RCC 7860 (cell line): Measurements from ENCODE around the gene PPM1H.

Source experiments
- DNase-seq: peaks from one replicate; pipeline ENCODE4 v3.0.0-alpha.2; 2015; ENCODE audit warnings: low spot score
- FAIRE-seq: peaks from 2 replicates; lab custom pipeline; 2012; peaks lifted over from hg19 to GRCh38; lab: Jason Lieb, UNC

PPM1H gene

GRCh38 chr12:62659453-62660295 is 275.3 kb downstream of the PPM1H start:
- DNase-seq (no peak), FAIRE-seq (no peak)

DNA sequence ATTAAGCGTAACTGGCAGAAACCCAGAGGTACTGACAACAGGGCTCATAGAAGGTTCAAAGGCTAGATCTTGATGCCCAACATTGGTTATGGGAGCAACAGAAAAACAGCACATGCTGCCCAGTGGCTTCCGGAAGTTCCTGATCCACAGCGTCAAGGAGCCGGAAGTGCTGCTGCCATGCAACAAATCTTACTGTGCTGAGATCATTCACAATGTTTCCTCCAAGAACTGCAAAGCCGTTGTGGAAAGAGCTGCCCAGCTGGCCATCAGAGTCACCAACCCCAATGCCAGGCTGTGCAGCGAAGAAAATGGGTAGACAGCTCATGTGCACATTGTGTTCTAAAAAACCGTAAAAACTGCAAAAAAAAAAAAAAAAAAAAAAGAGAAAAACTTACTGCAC is 276.0 kb downstream of the PPM1H start:
- DNase-seq (no peak), FAIRE-seq (no peak)

DNA sequence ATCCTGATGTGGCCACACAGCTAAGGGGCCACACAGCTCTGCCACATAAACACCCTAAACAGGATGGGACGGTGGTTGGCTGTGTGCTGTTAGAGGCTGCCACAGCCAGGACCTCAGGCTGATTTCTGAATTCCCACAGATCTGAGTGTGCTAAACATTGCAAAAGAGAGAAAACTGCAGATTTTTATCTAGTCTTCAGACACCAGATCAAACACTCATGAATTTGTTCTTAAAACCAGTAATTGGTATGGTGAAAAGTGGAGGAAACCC is 277.7 kb downstream of the PPM1H start:
- no peak for DNase-seq
- FAIRE-seq, result no peak

DNA sequence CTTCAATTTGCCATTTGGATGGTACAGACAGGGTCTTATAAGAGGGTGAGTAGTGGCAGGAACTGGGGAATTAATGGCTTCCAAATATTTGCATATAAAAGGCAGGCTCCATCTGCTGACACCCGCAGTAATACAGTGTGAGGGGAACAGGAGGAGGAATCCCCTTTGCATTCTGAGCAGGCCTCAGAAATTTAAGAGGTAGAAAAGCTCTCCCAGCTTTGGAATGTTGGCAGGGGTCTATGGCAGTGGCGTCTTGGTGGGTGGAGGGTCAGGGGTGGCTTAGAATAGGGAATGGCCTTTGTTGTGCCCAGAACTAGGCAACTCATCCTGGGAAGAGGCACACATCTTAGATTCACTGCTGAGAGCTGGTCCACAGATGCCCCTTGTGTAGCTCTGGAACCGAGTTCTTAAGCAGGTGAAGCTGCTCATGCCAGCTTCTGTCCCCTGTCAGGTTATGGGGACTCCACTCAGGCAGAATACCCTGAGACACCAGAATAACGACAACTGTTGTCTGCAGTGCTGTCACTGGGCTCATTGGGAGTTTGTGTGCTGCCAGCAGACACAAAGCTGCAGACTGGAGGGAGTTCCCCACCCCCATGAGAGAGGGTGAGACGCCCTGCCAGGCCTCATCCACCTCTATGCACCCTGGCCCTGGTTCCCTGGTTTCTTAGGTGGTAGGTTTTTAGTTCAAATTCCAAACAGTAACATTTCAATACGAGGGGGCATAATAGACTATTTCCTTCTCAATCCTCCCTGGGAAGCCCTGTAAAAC is 278.2 kb downstream of the PPM1H start:
- FAIRE-seq (no peak), DNase-seq (no peak)

DNA sequence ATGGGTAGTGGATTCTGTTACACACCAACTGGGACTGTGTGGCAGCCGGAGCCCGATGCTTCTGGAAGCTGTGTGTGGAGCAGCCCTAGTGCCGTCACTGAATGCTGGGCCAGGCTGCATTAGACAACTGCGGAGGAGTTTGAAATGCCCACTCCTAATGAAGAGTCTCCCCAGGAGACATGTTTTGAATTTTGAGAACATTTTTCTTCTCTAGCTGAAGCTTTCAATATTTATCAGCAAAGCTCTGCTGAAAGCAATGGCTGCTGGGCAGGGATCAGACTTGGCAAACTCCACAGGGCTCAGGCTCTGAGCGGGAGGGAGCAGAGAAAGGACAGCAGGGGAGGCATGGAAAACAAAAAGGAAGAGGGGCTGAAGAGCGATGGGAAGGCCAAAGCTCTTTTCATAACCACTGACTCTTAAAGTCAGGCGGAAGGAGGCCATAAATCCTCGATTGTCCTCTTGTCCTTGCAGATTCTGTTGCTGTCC is 279.2 kb downstream of the PPM1H start:
- DNase-seq (no peak), FAIRE-seq (no peak)

DNA sequence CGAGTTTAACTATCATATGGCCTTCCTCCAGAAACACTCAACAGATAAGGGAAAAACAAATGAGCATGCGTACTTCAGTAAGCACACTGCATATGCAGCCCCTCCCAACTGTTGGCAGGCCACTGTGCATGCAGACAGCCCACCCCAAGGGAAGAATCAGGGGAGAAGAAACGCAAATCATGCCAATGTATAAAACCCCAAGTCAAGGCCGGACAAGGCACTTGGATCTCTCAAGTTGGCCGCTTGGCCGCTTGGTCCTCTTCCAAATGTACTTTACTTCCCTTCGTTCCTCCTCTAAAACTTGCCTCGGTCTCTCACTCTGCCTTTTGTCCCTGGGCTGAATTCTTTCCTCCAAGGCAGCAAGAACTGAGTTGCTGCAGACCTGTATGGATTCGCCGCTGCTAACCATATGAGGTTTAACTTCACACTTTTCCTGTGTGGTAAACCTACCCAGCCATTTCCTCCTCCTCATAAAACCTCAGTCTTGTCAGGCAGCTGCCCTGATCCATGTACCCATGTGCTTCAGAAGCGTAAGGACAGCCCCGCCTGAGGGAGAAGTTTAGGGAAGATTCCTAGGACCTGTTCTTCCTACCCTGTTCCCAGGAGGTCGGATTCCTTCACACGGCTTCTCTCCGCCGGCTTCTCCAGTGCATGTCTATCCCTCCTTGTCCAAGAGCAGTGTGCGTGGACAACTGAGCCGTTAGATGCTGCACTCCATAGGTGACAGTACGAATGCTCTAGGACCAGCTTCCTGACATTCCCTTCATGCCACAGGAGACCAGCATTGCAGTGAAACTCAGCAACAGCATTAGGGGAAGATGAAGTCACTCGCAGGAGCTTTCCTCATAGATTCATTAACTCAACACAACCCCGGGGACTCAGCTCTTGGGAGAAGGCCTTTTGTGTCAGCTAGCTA is 280.4 kb downstream of the PPM1H start:
- no peak for FAIRE-seq

GRCh38 chr12:62653740-62654139 is 281.2 kb downstream of the PPM1H start:
- no peak for DNase-seq
- FAIRE-seq, result no peak

More for the DNA sequence above, 280.4 kb downstream of the PPM1H start:
- no peak for DNase-seq

GRCh38 chr12:62653304-62653703 is 281.6 kb downstream of the PPM1H start:
- DNase-seq (no peak), FAIRE-seq (no peak)

DNA sequence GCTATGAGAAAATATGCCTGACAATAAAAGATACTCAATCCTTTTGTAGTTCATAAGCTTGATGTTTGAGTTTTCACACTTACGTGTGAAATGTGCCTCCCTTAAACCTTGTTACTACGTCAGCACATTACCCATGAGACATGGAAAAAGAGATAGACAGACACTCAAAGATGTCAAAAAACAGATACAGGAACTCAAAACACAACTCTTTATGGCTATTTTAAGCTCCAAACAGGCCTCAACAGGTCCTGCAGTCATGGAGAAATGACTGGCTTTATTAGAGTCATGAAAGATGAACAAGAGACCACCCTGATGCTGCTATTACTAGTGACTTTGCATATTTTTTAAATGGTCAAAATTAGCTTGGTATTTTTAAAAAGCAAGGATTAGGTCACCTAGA is 283.8 kb downstream of the PPM1H start:
- FAIRE-seq (no peak), DNase-seq (no peak)

DNA sequence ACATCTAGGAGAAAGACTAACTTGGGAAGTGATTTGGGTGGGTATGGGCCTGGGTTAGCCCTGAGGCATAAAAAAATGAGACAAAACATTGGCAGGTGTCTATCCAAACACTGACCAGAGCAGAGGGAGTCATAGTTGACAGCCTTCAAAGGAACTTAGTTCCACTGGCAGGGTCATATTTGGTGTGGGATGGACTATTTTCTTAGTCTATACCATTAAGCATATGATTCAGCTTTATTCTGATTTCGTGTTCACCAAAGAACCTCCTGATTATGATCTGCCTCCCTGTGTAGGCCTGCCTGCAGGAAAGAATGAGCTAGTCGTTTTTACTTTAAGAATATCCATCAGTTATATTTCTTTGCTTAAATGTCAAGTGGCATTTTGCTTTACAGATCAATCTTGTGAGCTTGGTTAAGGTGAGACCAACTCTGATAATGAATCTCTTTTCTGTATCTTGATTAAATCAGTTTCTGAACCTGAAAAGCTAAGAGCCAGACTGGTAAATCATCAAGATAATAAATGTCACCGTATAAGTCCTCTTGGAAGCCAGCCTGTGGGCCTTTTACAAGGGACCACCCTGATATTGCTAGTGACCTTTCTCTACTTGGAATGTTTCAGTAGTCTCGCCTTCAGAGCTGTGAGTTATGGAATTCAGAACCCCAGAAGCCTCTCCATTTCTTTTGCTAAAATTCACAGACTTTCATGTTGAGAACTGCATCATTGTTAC is 285.4 kb downstream of the PPM1H start:
- no peak for FAIRE-seq
- DNase-seq, result no peak

DNA sequence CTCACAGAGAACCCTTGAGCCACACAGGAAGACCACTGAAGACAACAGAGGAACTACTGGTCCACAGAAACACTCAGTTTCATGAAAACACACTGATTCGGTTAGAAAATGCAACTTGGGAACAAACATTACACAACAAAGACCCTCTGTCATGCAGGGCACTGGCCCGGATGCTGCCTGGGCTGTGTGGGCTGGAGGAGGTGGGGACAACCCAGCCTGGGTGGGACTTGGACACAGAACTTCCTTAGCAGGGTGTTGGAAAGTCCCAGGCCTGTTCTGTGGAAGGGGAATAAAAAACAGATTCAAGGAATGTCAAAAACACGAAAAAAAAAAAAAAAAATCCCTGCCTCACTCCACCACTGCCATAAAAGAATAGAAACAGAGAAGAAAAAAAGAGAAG is 287.4 kb downstream of the PPM1H start:
- DNase-seq, result no peak
- FAIRE-seq, result no peak

- FAIRE-seq (no peak), DNase-seq (no peak)
These were observed 288.4 kb downstream of the PPM1H start for GRCh38 chr12:62646566-62646965.

DNA sequence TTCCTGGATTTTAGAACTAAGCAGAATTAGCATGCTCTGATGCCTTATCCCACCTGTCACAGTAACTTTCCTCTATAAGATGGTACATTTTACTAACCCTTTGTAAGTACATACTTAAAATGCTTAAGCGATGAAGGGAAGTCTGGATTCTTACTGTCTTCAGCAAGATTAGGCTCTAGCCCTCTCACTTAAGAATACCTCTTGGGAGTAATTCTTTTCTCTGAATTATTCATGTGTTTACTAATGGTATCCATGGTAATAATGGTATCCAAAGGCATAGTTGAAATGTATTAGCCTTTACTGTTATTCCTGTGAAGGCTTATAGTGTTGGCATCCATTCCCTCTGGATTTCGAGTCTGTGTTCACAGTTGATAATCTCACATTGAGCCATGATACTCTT is 291.5 kb downstream of the PPM1H start:
- DNase-seq (no peak), FAIRE-seq (no peak)

DNA sequence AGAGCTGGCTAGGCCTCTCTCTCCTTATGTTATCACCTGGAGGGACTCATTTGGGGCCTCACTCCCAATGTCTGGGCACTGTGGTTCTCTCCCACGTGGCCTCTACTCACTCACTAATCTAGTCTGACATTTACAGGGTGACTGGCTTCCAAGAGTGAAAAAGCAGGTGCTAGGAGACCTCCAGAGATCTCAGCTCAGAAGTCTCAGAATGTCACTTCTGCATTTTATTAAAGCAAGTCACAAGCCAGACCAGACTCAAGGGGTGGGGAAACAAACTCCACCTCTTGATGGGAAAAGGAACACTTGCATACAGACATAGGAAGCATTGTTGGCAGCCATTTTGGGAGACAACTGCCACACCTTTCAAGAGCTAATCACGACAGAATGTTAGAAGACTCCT is 292.5 kb downstream of the PPM1H start:
- DNase-seq, result no peak
- no peak for FAIRE-seq

DNA sequence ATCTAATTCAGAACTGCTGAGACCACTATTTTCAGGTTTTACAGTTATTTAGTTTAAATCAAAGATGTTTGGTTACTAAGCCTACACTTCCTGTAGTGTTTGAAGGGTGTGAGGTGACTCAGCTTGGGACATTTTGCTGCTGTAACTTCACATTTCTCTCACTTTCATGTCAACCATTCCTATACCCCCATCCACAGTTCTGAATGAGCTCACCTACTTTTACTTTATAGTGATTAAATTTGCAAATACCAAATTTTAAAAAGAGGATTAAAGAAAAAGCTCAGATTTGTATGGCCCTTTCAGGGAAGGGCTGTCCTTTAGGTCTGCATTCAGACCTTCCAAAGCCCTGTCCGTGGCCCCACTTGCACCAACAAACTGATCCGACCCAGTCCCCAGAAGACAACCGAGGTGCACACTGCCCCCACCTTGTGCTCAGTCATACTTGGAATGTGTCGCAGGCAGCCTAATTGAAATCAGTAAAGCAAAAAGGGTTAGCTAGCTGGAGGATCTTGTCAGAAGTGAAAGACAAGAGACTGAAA is 294.0 kb downstream of the PPM1H start:
- peak; percentile 44 for DNase-seq
- FAIRE-seq, result no peak

DNA sequence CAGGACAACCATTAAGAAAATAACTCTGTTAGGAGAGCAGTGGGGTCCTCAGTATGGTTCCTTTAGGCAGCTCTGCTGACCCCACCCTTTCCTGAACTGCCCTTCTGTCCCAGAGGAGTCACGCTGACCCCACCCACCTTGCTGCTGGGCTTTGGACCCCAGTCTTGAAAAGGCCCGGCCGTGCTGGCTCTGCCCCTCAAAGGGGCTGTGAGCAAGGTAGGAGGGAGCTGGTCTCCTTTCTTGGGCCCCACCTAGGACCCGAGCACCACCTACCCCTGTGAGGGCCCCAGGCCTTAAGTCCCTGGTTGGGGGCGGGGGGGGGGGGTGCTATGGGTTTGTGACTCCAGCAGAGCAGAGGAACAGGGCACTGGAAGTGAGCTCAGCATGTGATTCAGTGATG is 297.3 kb downstream of the PPM1H start:
- DNase-seq (no peak), FAIRE-seq (no peak)

DNA sequence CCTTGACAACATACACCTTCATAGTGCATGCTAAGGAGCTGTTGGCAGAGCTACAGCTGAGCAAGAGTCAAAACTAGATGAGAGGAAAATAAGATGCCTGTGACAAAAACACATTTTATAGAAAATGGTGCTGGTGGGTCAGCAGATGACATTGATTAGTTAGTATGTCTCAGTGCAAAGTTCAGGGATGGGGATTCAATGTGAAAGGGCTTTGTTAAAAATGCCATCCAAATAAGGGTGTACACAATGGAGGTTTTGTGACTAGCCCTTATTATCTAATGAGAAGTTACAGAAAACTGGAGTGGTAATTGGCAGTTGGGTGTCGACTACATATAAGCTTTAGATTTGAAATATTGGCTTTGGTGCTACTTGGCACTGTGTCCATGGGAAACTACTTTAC is 299.3 kb downstream of the PPM1H start:
- DNase-seq (no peak), FAIRE-seq (no peak)

GRCh38 chr12:62632411-62632918 is 302.5 kb downstream of the PPM1H start:
- DNase-seq, result no peak

GRCh38 chr12:62631471-62632410 is 303.2 kb downstream of the PPM1H start:
- FAIRE-seq (no peak), DNase-seq (no peak)

More at GRCh38 chr12:62632411-62632918, 302.5 kb downstream of the PPM1H start:
- no peak for FAIRE-seq
